ENCODE measurements around the gene CD83.
A peak's percentile ranks its signal among the peaks of the same experiment; 100 is the strongest.

The CD83 gene

DNA sequence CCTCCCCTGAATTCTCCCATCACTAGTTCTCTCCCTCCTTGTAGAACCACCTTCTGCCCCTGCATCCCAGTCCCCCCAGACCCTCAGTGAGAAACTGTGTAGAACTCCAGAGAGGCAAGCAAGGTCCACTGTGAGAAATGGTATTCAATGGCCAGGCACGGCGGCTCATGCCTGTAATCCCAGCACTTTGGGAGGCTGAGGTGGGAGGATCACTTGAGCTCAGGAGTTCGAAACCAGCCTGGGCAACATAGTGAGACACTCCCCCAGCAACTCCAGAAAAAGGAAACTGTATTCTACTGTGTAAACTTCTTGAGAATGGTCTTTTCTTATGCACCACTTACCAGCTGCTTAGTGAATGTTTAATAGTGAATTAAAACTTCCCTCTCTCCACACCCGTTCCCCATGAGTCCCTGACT is 8.2 kb upstream of the CD83 start:
- no peak overlapping the region for H3K27ac ChIP-seq (ENCODE audit: low read length)
- no peaks in the 10 kb centered on the region; the same call in 1 of the 2 replicates for H3K9me3 ChIP-seq (replicated peaks; ENCODE audit: insufficient read depth, low read length)
- no peaks in the 10 kb centered on the region for H3K79me2 ChIP-seq (ENCODE audit: low read length)
- H4K20me1 ChIP-seq (ENCODE audit: insufficient read depth, low read length) = peaks cover 6% of the 10 kb centered on the region
- no peak overlapping the region for H2AFZ ChIP-seq (ENCODE audit: low read length)
- H3K27me3 ChIP-seq (replicated peaks; ENCODE audit: insufficient read depth, low read length) = peaks cover 90% of the 10 kb centered on the region
- peaks cover 14% of the 10 kb centered on the region for H3F3A ChIP-seq (ENCODE audit: insufficient read depth, low read length)
- TF ChIP-seq EZH2phosphoT487 (IDR thresholded peaks at IDR 0.05; ENCODE audit: low read length) (no peak), EZH2 (optimal IDR thresholded peaks at IDR 0.05; ENCODE audit: low read depth, low read length) (no peak), CTCF (IDR thresholded peaks at IDR 0.05; ENCODE audit: low read length) (no peak)
- no peak overlapping the region for H3K4me3 ChIP-seq (ENCODE audit: low read length)
- DNase-seq = no peak
- H3K4me1 ChIP-seq (ENCODE audit: low read length) = peaks cover 22% of the 10 kb centered on the region
- no peak overlapping the region for H3K9ac ChIP-seq (ENCODE audit: low read length)
- 0 out of 2 replicates have a peak overlapping the region, but pooled peaks have one; percentile 3 for H3K4me2 ChIP-seq (ENCODE audit: low read depth, low read length)
- H3K36me3 ChIP-seq (replicated peaks; ENCODE audit: insufficient read depth, low read length) = no peaks in the 10 kb centered on the region
- no peaks in the 10 kb centered on the region for H3K9me2 ChIP-seq (replicated peaks; ENCODE audit: insufficient read depth, low read length)

DNA sequence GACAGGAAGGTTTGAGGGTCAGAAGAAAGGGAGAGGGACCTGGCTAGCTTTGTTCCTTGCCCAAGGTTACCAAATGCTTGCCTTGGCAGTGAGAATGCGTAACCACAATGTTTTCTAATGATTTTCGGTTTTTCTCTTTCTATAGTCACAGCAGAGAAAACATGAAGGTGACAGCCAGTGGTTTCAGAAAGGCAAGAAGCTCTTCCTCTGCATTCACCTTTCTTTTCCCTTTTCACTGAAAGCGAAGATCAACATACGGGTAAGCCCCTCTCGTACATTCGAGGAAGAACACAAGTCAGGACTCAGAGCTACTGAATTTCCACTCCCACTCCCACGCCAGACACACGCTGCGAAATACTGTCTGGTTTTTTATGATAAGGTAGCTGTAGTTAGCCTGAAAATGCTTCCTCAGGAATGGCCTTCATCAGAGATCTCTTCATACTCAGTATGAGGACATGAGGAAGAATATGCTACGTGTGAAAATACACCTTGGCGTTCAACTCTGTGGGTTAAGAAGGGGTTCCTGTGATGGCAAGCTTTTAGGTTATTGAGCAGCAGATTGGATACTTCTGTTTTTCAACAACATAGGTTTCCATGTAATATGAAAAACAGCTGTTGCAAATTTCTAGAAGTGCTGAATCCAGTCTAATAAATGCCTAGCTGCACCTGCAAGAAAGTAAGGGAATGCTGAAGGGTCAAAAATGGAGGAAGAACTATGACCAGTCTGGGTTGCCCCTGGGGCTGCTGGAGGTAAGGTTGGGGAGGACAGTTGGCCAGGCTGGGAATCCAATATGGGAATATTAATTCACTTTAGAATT is 7.4 kb upstream of the CD83 start:
- H3K9ac ChIP-seq (ENCODE audit: low read length) = no peak overlapping the region
- no peak overlapping the region for H3K27ac ChIP-seq (ENCODE audit: low read length)
- H3K4me2 ChIP-seq (ENCODE audit: low read depth, low read length) = peak overlapping the region; percentile 25; the same call in 1 of the 2 replicates
- H3K9me2 ChIP-seq (replicated peaks; ENCODE audit: insufficient read depth, low read length) = no peaks in the 10 kb centered on the region
- peak; percentile 71 for DNase-seq
- peaks cover 18% of the 10 kb centered on the region for H3F3A ChIP-seq (ENCODE audit: insufficient read depth, low read length)
- TF ChIP-seq EZH2 (optimal IDR thresholded peaks at IDR 0.05; ENCODE audit: low read depth, low read length) (no peak), EZH2phosphoT487 (IDR thresholded peaks at IDR 0.05; ENCODE audit: low read length) (peak; percentile 97)
- H3K9me3 ChIP-seq (replicated peaks; ENCODE audit: insufficient read depth, low read length) = no peaks in the 10 kb centered on the region; the same call in 1 of the 2 replicates
- no peaks in the 10 kb centered on the region for H3K36me3 ChIP-seq (replicated peaks; ENCODE audit: insufficient read depth, low read length)
- H3K4me3 ChIP-seq (ENCODE audit: low read length) = no peak overlapping the region
- H3K79me2 ChIP-seq (ENCODE audit: low read length) = no peaks in the 10 kb centered on the region
- H4K20me1 ChIP-seq (ENCODE audit: insufficient read depth, low read length) = peaks cover 6% of the 10 kb centered on the region
- H3K4me1 ChIP-seq (ENCODE audit: low read length) = peaks cover 22% of the 10 kb centered on the region
- no peak overlapping the region for H2AFZ ChIP-seq (ENCODE audit: low read length)
- peaks cover 90% of the 10 kb centered on the region for H3K27me3 ChIP-seq (replicated peaks; ENCODE audit: insufficient read depth, low read length)

DNA sequence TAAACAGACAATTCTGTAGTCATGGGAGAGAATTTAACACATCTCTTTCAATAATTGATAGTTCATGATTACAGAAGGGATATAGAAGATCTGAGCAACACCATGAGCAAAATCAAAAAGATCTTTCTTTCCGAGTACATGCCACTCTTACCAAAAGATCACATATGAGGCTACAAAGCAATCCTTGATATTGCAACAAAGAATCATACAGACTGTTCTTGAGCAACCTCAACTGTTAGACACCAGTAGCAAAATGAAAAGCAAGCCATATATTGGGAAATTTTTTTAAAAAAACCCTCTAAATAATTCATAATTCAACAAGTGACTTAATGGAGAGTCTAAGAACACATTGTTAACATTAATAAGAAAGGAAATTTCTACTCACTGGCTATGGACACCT is 3.6 kb upstream of the CD83 start:
- TF ChIP-seq CTCF (IDR thresholded peaks at IDR 0.05; ENCODE audit: low read length) (no peak), EZH2phosphoT487 (IDR thresholded peaks at IDR 0.05; ENCODE audit: low read length) (no peak), EZH2 (optimal IDR thresholded peaks at IDR 0.05; ENCODE audit: low read depth, low read length) (no peak)
- peaks cover 10% of the 10 kb centered on the region for H4K20me1 ChIP-seq (ENCODE audit: insufficient read depth, low read length)
- peaks cover 14% of the 10 kb centered on the region for H3K4me1 ChIP-seq (ENCODE audit: low read length)
- H3K9ac ChIP-seq (ENCODE audit: low read length) = no peak overlapping the region
- no peak overlapping the region for H3K4me2 ChIP-seq (ENCODE audit: low read depth, low read length)
- no peaks in the 10 kb centered on the region for H3K36me3 ChIP-seq (replicated peaks; ENCODE audit: insufficient read depth, low read length)
- DNase-seq = no peak
- H3K27me3 ChIP-seq (replicated peaks; ENCODE audit: insufficient read depth, low read length) = peaks cover 89% of the 10 kb centered on the region
- H3K79me2 ChIP-seq (ENCODE audit: low read length) = no peaks in the 10 kb centered on the region
- H3K9me2 ChIP-seq (replicated peaks; ENCODE audit: insufficient read depth, low read length) = no peaks in the 10 kb centered on the region
- H2AFZ ChIP-seq (ENCODE audit: low read length) = no peak overlapping the region
- H3K27ac ChIP-seq (ENCODE audit: low read length) = no peak overlapping the region
- H3K9me3 ChIP-seq (replicated peaks; ENCODE audit: insufficient read depth, low read length) = no peaks in the 10 kb centered on the region
- H3F3A ChIP-seq (ENCODE audit: insufficient read depth, low read length) = peaks cover 24% of the 10 kb centered on the region
- no peak overlapping the region for H3K4me3 ChIP-seq (ENCODE audit: low read length)

GRCh38 chr6:14118091-14118439 is 493 bp downstream of the CD83 start:
- no peaks in the 10 kb centered on the region for H3K9me2 ChIP-seq (replicated peaks; ENCODE audit: insufficient read depth, low read length)
- H3K27ac ChIP-seq (ENCODE audit: low read length) = no peak overlapping the region
- 0 out of 2 replicates have a peak, but pooled peaks cover 10% of the 10 kb centered on the region for H3F3A ChIP-seq (ENCODE audit: insufficient read depth, low read length)
- no peaks in the 10 kb centered on the region for H3K4me1 ChIP-seq (ENCODE audit: low read length)
- peak overlapping the region; percentile 51; the same call in 1 of the 2 replicates for H2AFZ ChIP-seq (ENCODE audit: low read length)
- no peaks in the 10 kb centered on the region for H3K9me3 ChIP-seq (replicated peaks; ENCODE audit: insufficient read depth, low read length)
- H3K79me2 ChIP-seq (ENCODE audit: low read length) = no peaks in the 10 kb centered on the region
- peaks cover 75% of the 10 kb centered on the region for H3K27me3 ChIP-seq (replicated peaks; ENCODE audit: insufficient read depth, low read length)
- no peaks in the 10 kb centered on the region for H3K36me3 ChIP-seq (replicated peaks; ENCODE audit: insufficient read depth, low read length)
- no peak overlapping the region for H3K9ac ChIP-seq (ENCODE audit: low read length)
- TF ChIP-seq EZH2 (optimal IDR thresholded peaks at IDR 0.05; ENCODE audit: low read depth, low read length) = no peak
- no peak for TF ChIP-seq CTCF (IDR thresholded peaks at IDR 0.05; ENCODE audit: low read length)
- TF ChIP-seq EZH2phosphoT487 (IDR thresholded peaks at IDR 0.05; ENCODE audit: low read length) = no peak
- H4K20me1 ChIP-seq (ENCODE audit: insufficient read depth, low read length) = peaks cover 3% of the 10 kb centered on the region; the same call in 1 of the 2 replicates
- H3K4me2 ChIP-seq (ENCODE audit: low read depth, low read length) = peak overlapping the region; percentile 83
- no peak for DNase-seq
- H3K4me3 ChIP-seq (ENCODE audit: low read length) = peak overlapping the region; percentile 57

Measured in MM.1S (cell line).